Urinary bladder (tissue), 4 donors: ENCODE measurements around the gene WASL. TPM values are rescaled to one million over a fixed set of nuclear protein-coding genes. Genes with fewer than 3 reads are reported as not detected.
"Not testable (repeated sequence)": the region's sequence is repeated elsewhere in the genome, so short reads cannot be mapped to it uniquely, and the experiment has no call there.

Experiments
- DNase-seq: peaks from one replicate; pipeline ENCODE4 v3.0.0-alpha.2; 2015; ENCODE audit errors: extremely low spot score
- H3K27ac ChIP-seq: one replicate; pipeline ENCODE4 v1.5.1; 2013; ENCODE audit warnings: low read depth, mild to moderate bottlenecking, moderate library complexity
- H3K36me3 ChIP-seq: one replicate; pipeline ENCODE4 v1.6.1; 2013; ENCODE audit warnings: mild to moderate bottlenecking, moderate library complexity; ENCODE audit not compliant: insufficient read depth
- H3K4me1 ChIP-seq: one replicate; pipeline ENCODE4 v1.6.1; 2013; ENCODE audit warnings: mild to moderate bottlenecking, moderate library complexity; ENCODE audit not compliant: insufficient read depth
- H3K4me3 ChIP-seq: one replicate; pipeline ENCODE4 v1.5.1; 2013; ENCODE audit warnings: low read depth, low read length
- WGBS: extraction: QIAGEN DNeasy Blood & Tissue Kit; methylation state at CpG from one replicate; pipeline ENCODE4 v1.1.7; 2013; 5-methylcytosine and 5-hydroxymethylcytosine counted together
- polyA plus RNA-seq: library from polyadenylated mRNA; stranded (reverse); fragments of 200-250 nt; gene quantifications from one replicate; pipeline ENCODE4 v1.2.3, GENCODE V29; 2013
- total RNA-seq: library from RNA; depleted of rRNA; stranded (reverse); fragments of >200 nt; gene quantifications from one replicate; pipeline ENCODE4 v1.2.3, GENCODE V29; 2014
- donor health status: healthy with polysubstance abuse.
- donor health status: healthy.

The WASL gene
- total and polyA plus RNA-seq, 2 donors: 31.3 to 56.3 TPM

DNA sequence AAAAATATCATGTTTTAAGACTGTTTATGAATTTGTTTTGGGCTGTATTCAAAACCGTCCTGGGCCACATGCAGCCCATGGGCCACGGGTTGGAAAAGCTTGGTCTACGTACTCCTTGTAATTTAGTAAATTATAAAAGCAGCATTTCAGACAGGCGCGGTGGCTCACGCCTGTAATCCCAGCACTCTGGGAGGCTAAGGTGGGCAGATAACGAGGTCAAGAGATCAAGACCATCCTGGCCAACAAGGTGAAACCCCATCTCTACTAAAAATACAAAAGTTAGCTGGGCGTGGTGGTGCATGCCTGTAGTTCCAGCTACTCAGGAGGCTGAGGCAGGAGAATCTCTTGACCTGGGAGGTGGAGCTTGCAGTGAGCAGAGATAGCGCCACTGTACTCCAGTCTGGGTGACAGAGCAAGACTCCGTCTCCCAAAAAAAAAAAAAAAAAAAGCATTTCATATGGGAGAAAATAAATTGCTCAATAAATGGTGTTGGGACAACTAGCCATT is 11.6 kb downstream of the WASL start:
- H3K4me3 ChIP-seq, H3K4me1 ChIP-seq, DNase-seq, H3K27ac ChIP-seq, H3K36me3 ChIP-seq: not testable (repeated sequence)
- 96% methylated on average over 10 of the region's 10 CpGs for WGBS

DNA sequence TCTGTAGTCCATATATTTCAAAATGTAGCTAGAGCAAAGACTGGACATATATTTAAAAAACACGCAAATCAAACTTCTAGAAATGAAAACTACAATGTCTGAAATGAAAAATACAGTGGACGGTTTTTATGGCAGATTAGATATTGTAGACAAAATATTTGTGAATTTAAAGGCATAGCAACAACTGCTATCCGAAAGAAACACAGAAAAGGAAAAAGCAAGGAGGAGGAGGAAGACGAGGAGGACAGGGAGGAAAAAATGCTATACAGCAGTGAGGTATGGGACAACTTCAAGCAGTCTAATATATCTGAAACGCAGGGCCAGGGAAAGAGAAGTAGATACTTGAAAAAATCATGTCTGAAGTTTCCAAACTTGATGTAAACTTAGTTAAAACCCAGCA is 13.3 kb downstream of the WASL start:
- no peak overlapping the region for H3K27ac ChIP-seq
- peaks cover 1% of the 10 kb centered on the region for H3K36me3 ChIP-seq
- WGBS: 85% methylated on average over 5 of the region's 5 CpGs
- no peak for DNase-seq
- no peaks in the 10 kb centered on the region for H3K4me1 ChIP-seq
- no peak overlapping the region for H3K4me3 ChIP-seq

DNA sequence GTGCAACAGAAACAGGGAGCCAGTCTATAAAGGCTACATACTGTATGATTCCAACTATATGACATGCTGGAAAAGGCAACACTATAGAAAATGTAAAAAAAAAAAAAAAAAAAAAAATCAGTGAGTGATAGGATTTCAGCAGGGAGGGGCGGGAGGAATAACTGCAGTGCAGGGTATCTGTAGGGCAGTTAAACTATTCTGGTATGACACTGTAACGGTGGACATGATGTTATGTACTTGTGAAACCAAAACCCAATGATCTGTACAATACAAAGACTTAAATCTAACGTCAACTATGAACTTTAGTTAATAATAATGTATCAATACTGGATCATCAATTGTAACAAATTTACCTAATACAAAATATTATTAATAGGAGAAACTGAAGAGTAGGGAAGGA is 14.3 kb downstream of the WASL start:
- Histone ChIP-seq H3K27ac (no peak overlapping the region), H3K4me1 (no peaks in the 10 kb centered on the region), H3K4me3 (no peak overlapping the region), H3K36me3 (peaks cover 1% of the 10 kb centered on the region)
- DNase-seq: no peak
- 83% methylated on average over 3 of the region's 3 CpGs for WGBS

DNA sequence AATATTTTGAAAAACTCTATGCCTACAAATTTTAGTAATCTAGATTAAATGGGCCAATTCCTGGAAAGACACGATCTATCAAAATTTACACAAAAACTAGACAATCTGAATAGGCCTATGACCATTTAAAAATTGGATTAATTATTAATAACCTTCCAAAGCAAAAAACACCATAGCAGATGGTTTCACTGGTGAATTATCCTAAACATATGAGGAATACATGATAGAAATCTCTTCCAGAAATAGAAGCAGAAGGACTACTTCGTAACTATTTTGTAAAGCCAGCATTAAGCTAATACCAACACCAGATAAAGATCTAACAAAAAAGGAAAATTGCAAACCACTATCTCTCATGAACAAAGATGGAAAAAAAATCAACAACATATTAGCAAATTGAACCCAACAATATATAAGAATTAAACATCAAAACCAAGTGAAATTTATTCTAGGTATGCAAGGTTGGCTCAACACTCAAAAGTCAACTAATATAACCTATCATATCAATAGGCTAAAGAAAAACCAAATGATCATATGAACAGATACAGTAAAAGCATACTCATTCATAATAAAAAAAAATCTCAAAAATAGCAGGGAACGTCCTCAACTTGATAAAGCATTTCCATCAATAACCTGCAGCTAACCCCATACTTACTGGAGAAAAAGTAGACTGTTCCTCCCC is 16.3 kb downstream of the WASL start:
- peaks cover 1% of the 10 kb centered on the region for H3K36me3 ChIP-seq
- no peak for DNase-seq
- WGBS: 88% methylated on average over 3 of the region's 3 CpGs
- H3K4me1 ChIP-seq: no peaks in the 10 kb centered on the region
- H3K27ac ChIP-seq: no peak overlapping the region
- H3K4me3 ChIP-seq: no peak overlapping the region

DNA sequence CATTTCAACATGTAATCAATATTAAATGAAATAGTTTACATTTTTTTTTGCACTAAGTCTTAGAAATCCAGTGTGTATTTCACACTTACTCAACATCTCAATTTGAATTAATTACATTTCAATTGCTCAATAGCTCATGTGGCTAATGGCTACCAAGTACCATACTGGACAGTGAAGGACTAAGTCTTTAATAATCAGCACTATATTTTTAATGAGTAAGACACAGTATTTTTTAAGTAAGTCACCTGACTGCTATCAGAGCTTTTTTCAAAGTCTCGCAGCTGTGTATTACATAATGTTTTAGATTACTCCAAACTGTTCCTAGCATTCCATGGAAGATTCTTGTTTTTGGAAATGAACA is 19.6 kb downstream of the WASL start:
- Histone ChIP-seq H3K4me3 (no peak overlapping the region), H3K36me3 (no peaks in the 10 kb centered on the region), H3K27ac (no peak overlapping the region), H3K4me1 (no peaks in the 10 kb centered on the region)
- 91% methylated on average over 1 of the region's 1 CpG for WGBS
- no peak for DNase-seq

DNA sequence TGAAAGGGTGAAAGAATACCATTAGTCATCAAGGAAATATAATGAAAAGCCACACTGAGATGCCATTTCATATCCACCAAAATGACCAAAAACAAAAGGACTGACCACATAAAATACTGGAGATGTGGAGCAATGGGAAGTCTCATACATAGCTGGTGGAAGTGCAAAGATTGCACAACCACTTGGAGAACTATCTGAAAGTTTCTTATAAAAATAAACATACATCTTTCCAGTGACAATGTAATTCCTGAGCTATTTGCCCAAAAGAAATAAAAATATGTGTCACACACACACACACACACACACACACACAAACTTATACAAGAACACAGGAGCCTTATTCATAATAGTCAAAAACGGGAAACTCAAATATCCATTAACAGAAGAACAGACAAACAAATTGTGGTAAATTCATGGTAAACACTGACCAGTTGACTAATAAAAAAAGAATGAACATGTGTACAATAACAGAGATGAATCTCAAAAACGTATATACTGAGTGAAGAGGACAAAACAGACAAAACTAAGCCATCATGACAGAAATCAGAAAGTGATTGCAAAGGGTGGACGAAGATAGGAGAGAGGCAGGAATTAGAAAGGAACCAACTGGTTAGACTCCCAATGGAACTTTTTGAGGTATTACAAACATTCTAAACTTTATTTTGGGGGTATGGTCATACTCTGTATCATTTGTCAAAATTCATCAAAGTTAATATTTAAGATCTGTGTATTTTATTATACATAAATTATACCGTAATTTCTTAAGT is 21.5 kb downstream of the WASL start:
- WGBS: 65% methylated on average over 4 of the region's 4 CpGs
- H3K36me3 ChIP-seq: no peaks in the 10 kb centered on the region
- H3K4me1 ChIP-seq: peaks cover 3% of the 10 kb centered on the region
- no peak overlapping the region for H3K4me3 ChIP-seq
- H3K27ac ChIP-seq: no peak overlapping the region
- DNase-seq: no peak

DNA sequence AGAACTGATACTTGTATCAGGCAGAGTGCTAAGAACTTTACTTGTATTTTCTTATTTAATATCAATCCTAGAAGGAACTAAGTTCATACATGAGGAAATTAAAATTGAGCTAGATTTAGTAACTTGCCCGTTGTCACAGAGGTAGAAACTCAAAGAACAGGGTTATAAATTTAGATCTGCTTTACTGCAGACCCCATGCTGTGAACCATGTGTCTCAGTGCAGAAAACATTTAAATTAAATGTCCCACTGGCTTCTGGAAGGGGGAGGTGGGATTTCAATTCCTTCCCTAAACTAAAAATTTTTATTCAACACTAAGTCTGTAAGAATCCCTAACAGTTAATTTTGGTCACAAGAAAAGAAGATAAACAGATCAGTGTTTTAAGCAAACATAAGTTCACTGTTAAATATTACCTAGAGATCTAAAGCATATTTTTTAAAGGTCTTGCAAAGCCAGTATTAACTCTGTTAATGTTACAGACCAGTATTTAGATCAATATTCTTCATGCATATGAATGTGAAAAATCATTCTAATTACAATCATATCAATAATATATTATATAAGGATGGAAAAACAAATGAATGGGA is 23.1 kb downstream of the WASL start:
- peaks cover 3% of the 10 kb centered on the region for H3K4me1 ChIP-seq
- H3K27ac ChIP-seq: no peak overlapping the region
- 63% methylated on average over 1 of the region's 1 CpG for WGBS
- no peak overlapping the region for H3K4me3 ChIP-seq
- H3K36me3 ChIP-seq: no peaks in the 10 kb centered on the region
- no peak for DNase-seq

DNA sequence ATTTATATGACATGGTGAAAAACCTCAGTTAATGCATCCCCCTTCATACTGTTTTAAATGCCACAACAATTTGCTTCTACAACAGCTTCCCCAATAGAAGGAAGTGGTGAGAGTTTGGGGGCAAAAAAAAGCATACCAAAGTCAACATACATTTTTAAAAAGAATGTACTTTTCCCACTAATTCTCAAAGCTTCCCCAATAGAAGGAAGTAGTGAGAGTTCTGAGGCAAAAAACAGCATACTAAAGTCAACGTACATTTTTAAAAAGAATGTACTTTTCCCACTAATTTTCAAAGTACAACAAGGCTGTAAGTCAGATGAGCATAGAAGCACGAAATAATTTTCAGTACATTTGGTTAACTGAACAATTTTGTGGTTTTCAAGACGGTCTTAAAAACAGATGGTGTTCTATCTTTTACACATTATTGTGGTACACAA is 24.0 kb downstream of the WASL start:
- no peak overlapping the region for H3K27ac ChIP-seq
- no peaks in the 10 kb centered on the region for H3K36me3 ChIP-seq
- no peak overlapping the region for H3K4me3 ChIP-seq
- DNase-seq: no peak
- peaks cover 3% of the 10 kb centered on the region for H3K4me1 ChIP-seq
- WGBS: 45% methylated on average over 3 of the region's 3 CpGs

DNA sequence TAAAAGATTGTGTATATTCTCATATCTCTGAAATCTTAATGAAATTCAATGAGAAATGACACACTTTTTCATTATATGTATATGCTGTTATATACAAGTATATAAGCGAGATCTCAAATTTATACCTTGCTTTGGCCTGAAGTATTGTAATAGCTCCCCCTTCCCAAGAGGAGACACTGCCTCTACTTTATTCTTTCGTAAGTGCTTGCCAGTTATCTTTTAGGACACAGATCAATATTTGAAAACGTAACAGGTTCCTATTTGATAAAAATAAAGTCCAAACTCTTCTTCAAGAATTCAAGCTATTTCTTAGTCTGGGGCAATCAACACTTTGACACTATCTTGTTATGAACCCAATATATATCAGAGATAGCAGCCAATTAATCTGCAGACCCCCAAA is 24.9 kb downstream of the WASL start:
- Histone ChIP-seq H3K27ac (no peak overlapping the region), H3K36me3 (no peaks in the 10 kb centered on the region), H3K4me1 (peaks cover 3% of the 10 kb centered on the region), H3K4me3 (no peak overlapping the region)
- no peak for DNase-seq
- 80% methylated on average over 3 of the region's 3 CpGs for WGBS

DNA sequence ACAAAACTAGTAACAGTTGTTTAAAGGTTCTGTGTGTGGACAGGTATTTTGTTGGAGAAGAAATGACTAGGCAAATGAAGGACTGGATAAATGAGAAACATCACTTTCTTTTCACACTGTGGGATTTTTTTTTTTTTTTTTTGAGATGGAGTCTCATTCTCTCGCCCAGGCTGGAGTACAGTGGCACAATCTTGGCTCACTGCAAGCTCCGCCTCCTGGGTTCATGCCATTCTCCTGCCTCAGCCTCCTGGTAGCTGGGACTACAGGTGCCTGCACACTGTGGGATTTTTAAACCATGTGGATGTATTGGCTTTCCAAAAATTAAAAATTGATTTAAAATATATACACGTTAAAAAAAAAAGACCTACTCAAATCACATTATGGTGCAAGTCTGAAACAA is 28.3 kb downstream of the WASL start:
- H3K4me1 ChIP-seq: not testable (repeated sequence)

DNA sequence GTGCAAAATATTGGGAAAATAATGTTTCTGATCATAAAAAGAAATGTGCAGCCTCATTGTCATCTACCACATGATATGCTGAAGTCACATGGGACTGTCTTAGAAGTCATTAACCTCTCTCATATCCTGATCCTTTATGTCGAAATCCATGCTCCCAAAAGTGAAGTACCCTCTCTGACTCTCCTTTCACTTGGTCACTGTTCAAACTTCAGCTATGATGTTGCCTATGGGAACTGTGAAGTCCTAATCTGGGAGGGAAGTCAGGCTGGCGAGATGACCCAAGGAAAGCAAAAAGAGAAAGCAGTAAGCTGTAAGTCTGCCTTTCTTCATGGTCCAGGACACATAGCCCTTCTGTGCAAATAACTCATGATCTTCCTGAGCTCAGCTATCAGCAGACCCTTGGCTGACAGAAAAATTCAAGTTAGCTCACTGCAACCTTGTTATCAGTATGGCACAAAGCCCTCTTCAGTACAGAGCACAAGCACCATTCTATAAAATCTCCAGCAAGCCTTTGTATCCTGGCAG is 29.5 kb downstream of the WASL start:
- Histone ChIP-seq H3K4me3 (no peak overlapping the region), H3K36me3 (no peaks in the 10 kb centered on the region), H3K27ac (no peak overlapping the region), H3K4me1 (peaks cover 5% of the 10 kb centered on the region)
- WGBS: 84% methylated on average over 2 of the region's 2 CpGs
- DNase-seq: no peak

More for the DNA sequence above, 28.3 kb downstream of the WASL start:
- 75% methylated on average over 3 of the region's 3 CpGs for WGBS
- H3K36me3 ChIP-seq, H3K4me3 ChIP-seq, H3K27ac ChIP-seq, DNase-seq: not testable (repeated sequence)

DNA sequence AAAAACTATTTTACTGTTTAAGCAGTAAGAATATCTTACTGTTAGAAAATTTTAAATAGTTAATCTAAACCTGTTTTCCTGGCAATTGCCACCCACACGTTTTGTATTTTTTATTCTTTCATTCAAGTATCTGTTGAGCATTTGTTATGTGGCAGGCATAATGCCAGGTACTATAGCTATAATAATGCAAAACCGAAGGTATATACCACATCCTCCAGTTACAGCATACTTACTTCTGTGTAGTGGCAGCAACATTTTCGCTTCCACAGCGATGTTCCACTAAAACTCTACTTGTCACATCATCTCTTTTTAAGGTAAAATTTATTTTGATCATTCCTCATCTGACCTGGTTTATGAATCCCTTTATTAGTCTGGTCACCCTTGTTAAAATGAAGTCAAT is 30.0 kb downstream of the WASL start:
- Histone ChIP-seq H3K36me3 (no peaks in the 10 kb centered on the region), H3K4me3 (no peak overlapping the region), H3K4me1 (peaks cover 5% of the 10 kb centered on the region), H3K27ac (no peak overlapping the region)
- DNase-seq: no peak
- 81% methylated on average over 4 of the region's 4 CpGs for WGBS

DNA sequence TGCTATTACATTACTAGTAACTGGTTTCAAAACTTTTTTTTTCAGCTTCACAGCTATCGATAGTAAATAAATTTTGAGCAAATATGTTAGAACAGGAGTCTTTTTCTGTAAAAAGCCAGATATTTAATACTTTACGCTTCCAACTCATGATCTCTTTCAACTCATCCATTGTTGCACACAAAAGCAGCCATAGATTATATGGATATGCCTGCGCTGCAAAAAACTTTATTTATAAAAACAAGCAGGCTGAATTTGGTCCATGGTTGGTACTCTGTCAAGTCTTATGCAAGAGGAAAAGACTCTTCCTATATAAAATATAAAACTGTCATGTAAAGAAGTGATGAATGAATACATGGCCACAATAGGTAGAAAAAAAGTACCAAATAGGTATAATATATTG is 31.1 kb downstream of the WASL start:
- Histone ChIP-seq H3K36me3 (no peaks in the 10 kb centered on the region), H3K27ac (no peak overlapping the region), H3K4me1 (peaks cover 2% of the 10 kb centered on the region), H3K4me3 (no peak overlapping the region)
- no peak for DNase-seq
- 97% methylated on average over 3 of the region's 3 CpGs for WGBS

DNA sequence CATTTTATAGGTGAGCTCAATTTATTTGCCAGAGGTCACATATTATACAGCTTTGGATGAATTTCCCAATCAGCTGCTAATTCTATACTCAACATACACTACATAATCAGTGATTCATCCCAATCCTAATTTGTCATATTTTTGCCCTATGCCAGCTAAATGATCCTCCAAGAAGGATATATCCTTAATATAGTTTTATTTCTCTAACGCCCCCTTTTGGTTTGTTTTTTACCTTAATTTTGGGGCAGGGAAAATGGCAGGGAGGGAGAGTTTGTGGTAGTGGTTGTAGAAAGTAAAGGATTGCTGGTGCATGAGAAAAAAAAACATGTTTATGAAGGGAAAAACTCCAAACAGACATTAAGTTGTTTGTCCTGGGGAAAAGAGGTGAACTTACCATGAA is 31.9 kb downstream of the WASL start:
- 88% methylated on average over 1 of the region's 1 CpG for WGBS
- H3K4me3 ChIP-seq: no peak overlapping the region
- H3K4me1 ChIP-seq: peaks cover 2% of the 10 kb centered on the region
- no peak for DNase-seq
- H3K27ac ChIP-seq: no peak overlapping the region
- H3K36me3 ChIP-seq: no peaks in the 10 kb centered on the region
